Measurements from ENCODE around the gene VMAC.
"Not testable (repeated sequence)": the region's sequence is repeated elsewhere in the genome, so short reads cannot be mapped to it uniquely, and the experiment has no call there.

VMAC gene

GRCh38 chr19:5904352-5905113 lies at the start of gene VMAC:
Gene VMAC, plus strand, starts transcription at chr19:5904872. Its CDS starts 19 bp downstream, at chr19:5904891.
- peak; percentile 99 to 100 for DNase-seq

- DNase-seq = not testable (repeated sequence)
Measured at GRCh38 chr19:5855151-5855550, 49.5 kb upstream of the VMAC start.

- no peak for DNase-seq
Measured at GRCh38 chr19:5857203-5858081, 47.2 kb upstream of the VMAC start.

- DNase-seq = no peak
Measured at GRCh38 chr19:5863030-5863665, 41.5 kb upstream of the VMAC start.

GRCh38 chr19:5864013-5864720 lies 40.5 kb upstream of the VMAC start:
- DNase-seq = no peak

- no peak for DNase-seq
Measured at GRCh38 chr19:5864725-5865486, 39.8 kb upstream of the VMAC start.

- no peak for DNase-seq
Measured at GRCh38 chr19:5865772-5866171, 38.9 kb upstream of the VMAC start.

- no peak for DNase-seq
Measured at GRCh38 chr19:5867201-5868136, 37.2 kb upstream of the VMAC start.

- no peak for DNase-seq
Measured at GRCh38 chr19:5870986-5871394, 33.7 kb upstream of the VMAC start.

GRCh38 chr19:5873617-5874199 lies 31.0 kb upstream of the VMAC start:
- DNase-seq = no peak

- DNase-seq = not testable (repeated sequence)
Measured at GRCh38 chr19:5874496-5874895, 30.2 kb upstream of the VMAC start.

- no peak for DNase-seq
Measured at GRCh38 chr19:5877427-5877826, 27.2 kb upstream of the VMAC start.

- no peak for DNase-seq
Measured at GRCh38 chr19:5877882-5878281, 26.8 kb upstream of the VMAC start.

- no peak for DNase-seq
Measured at GRCh38 chr19:5880196-5880595, 24.5 kb upstream of the VMAC start.

GRCh38 chr19:5880604-5881078 lies 24.0 kb upstream of the VMAC start:
- DNase-seq = no peak

GRCh38 chr19:5881543-5882299 lies 23.0 kb upstream of the VMAC start:
- no peak for DNase-seq

GRCh38 chr19:5882421-5882968 lies 22.2 kb upstream of the VMAC start:
- DNase-seq = no peak

- not testable (repeated sequence) for DNase-seq
Measured at GRCh38 chr19:5883157-5883873, 21.4 kb upstream of the VMAC start.

Measured in stimulated activated CD4-positive, alpha-beta T cell treated with anti-CD3 and anti-CD28 coated beads, Interleukin-4, amount 100 ng/mL, for 4 hours (primary cell).